NCI-H748 (cell line): ENCODE measurements around the gene CAMK2A.
"Not testable (repeated sequence)": the region's sequence is repeated elsewhere in the genome, so short reads cannot be mapped to it uniquely, and the experiment has no call there.

ENCODE experiments used
- DNase-seq: peaks from one replicate; lab custom pipeline; 2025; ENCODE audit not compliant: unreplicated experiment; lab: John Stamatoyannopoulos, UW

The CAMK2A gene

GRCh38 chr5:150255659-150256409 is 33.7 kb downstream of the CAMK2A start:
- DNase-seq = peak; percentile 54

DNA sequence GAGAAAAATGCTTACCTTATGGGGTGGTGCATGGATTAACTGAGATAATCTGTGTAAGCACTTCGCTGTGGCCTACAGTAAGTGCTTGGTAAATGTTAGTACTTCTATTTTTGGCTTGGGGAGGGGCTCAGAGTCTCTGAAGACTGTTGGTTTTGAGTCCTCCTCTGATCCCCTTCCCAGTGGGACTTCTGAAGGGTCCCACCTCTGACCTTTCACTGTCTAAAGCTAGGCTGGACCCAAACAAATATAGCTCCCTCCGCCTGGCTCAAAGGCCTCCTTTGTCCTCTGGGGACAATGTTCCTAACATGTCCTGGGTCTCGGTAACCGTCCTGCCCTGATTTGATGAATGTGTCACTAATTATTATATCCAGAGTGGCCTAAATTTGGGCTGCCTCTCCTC is 34.8 kb downstream of the CAMK2A start:
- DNase-seq = no peak

- DNase-seq = no peak
Measured at GRCh38 chr5:150254363-150254762, 35.2 kb downstream of the CAMK2A start.

GRCh38 chr5:150253416-150254208 is 36.0 kb downstream of the CAMK2A start:
- DNase-seq = no peak

- no peak for DNase-seq
Measured at GRCh38 chr5:150252489-150252888, 37.1 kb downstream of the CAMK2A start.

DNA sequence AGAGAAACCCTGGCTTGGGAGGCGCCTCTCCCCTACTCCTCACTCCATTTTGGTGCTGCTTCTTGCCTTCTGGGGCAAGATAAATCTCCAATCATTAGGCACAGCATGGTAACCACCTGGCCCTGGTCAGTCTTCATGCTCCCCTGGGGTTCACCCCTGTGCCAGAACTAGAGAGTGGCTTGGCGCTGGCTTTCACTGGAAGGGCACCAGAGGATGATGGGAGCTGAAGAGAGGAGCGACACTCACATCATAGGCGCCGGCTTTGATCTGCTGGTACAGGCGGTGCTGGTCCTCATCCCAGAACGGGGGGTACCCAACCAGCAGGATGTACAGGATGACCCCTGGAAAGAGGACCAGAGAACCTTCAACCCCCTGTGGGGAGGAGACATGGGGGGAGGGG is 38.1 kb downstream of the CAMK2A start:
- DNase-seq = no peak

DNA sequence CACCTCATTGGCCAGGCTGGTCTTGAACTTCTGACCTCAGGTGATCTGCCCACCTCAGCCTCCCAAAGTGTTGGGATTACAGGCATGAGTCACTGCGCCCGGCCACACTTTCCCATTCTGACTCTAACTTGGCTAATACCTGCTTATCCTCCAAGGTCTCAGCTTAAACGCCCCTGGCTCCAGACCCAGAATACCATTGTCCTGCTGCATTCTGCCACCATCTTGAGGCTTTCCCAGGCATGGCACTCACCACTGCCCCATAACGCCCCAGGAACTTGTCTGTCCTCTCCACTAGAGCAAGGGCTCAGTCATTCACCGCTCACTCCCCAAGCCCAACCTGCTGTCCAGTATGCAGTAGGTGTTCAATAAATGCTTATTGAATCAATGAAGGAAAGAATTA is 39.8 kb downstream of the CAMK2A start:
- no peak for DNase-seq

GRCh38 chr5:150248946-150249345 is 40.6 kb downstream of the CAMK2A start:
- no peak for DNase-seq

GRCh38 chr5:150248493-150248892 is 41.1 kb downstream of the CAMK2A start:
- DNase-seq = not testable (repeated sequence)

GRCh38 chr5:150247726-150248125 is 41.8 kb downstream of the CAMK2A start:
- DNase-seq = no peak

GRCh38 chr5:150246835-150247234 is 42.7 kb downstream of the CAMK2A start:
- no peak for DNase-seq

DNA sequence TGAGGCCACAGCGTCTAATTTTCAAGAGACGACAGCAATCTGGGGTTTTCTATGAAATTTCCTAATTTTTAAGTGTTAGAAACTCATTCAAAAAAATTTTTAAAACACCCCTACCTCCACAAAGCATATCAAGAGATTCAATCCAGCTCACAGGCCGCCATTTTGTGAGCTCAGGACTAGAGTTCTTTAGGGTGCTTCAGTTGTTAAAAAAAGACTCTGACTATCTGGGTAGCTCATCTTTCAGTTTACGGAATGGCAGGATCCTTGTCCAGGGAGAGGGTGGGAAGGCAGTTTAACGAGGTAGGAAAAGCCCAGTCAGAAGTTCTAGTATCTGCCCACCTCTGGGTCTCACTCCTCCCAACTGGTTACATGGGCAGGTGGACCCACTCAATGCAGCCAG is 43.1 kb downstream of the CAMK2A start:
- DNase-seq = no peak

- no peak for DNase-seq
Measured at GRCh38 chr5:150245808-150246207, 43.8 kb downstream of the CAMK2A start.

DNA sequence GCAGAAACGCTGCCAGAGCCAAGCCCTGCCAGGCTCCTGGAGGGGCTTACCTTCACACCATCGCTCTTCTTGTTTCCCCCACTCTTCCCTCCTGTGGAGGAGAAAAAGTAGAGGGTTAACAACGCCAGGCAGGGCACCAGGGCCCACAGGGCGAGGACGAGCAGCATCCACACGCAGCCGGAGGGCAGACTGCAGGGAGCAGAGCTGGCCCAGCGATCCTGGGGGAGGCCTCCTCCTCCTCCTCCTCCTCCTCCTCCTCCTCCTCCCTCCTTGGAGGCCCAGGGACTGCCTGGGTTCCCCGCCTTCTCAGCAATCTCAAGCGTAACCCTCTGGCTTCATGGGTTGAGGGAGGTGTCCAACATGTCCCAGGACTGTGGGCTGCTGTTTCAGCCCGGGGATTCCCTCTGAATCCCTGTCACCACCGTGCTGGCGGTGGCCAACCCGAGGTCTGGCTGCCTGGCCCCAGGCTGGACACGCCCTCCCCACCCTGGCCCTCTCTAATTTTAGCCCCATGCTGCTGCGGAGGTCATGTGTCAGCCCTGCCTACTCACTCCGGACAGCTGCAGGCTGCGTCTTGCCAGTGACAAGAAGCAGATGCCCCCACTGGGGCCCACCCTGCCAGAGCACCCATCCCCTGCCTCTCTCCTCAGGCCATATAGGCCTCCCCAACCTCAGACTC is 44.3 kb downstream of the CAMK2A start:
- no peak for DNase-seq

DNA sequence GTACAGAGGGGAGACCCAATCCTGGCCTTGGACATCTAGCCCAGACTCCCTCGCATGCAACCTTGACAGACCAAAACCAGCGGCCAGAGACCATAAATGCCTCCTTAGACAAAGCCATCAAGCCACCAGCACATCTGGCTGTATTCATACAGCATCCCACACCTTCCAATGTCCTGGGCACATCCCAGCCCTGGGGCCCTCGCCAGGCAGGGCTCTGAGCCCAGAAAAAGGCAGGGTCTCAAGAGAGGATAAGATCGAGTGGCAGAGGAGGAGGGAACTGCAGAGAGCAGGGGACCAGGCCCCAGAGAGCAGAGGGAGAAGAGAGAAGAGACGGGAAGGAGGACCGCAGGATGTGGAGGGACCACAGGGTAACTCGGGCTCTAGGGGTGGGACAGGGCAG is 45.4 kb downstream of the CAMK2A start:
- no peak for DNase-seq

- no peak for DNase-seq
Measured at GRCh38 chr5:150243590-150243989, 46.0 kb downstream of the CAMK2A start.

DNA sequence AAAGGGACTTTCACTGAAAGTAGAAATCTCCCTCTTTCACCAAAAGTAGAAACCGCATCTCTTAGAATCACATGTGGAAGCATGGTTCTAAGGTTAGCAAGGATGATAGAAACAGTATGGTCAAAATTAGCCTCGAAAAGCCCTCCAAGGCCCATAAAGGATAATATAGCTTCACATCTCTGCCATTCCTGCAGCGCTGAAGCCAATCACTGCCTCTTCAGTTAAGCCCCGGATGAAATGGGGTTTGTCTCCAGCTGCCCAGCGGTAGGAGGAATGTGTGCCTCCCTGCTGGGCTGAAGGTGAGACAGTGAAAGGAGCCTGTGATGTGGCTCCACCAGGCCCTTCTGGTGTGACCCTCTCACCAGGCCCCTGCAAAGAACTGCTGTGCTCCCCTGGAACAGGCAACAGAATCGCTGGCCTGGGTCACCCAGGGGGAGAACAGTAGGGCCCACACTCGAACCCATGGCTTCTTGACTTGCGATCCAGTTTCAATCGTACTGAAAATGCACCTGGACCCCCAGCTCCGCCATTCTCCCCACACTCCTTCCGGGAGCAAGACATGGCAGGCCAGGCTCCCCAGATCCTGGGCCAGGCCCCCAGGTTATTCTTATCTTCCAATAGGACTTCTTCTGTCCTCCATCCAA is 47.2 kb downstream of the CAMK2A start:
- no peak for DNase-seq

- DNase-seq = no peak
Measured at GRCh38 chr5:150241298-150242160, 48.0 kb downstream of the CAMK2A start.

GRCh38 chr5:150239794-150240122 is 49.8 kb downstream of the CAMK2A start:
- no peak for DNase-seq

DNA sequence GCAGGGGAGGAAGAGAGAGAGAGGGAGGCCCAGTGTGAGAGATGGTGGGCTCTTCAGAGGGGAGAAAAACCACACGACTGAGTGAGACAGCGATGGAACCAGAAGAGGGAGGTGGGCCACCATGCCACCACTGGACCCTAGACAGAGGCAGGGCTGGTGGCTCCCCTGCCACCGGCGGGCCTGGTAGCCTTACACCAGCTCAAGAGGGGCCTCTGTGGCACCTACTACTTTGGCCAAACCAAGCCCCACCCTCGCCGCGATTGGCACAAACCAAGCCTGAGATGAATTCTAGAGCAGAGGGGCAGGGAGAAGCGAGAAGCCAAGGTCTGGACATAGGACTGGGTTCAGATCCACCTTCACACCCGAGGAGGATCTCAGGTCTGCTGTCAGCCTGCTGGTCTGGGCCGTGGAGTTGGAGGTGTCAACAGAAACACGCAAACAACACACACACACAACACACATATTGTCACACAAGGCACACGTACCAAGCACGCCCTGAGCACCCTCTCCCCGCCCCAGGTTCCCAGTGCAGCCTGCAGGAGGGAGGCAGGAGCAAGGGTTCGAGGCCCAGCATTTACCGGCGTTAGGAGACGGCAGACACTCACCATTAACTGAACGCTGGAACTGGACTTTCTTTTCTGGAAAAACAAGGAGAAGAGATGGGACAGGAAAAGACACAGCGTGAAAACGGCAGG is 50.3 kb downstream of the CAMK2A start:
- DNase-seq = no peak
